Measurements from ENCODE around the gene RREB1. TPM values are rescaled to one million over a fixed set of nuclear protein-coding genes. Genes with fewer than 3 reads are reported as not detected.
"Not testable (repeated sequence)": the region's sequence is repeated elsewhere in the genome, so short reads cannot be mapped to it uniquely, and the experiment has no call there.

The RREB1 gene
- polyA plus RNA-seq, 2 donors = 13.0 to 19.7 TPM

DNA sequence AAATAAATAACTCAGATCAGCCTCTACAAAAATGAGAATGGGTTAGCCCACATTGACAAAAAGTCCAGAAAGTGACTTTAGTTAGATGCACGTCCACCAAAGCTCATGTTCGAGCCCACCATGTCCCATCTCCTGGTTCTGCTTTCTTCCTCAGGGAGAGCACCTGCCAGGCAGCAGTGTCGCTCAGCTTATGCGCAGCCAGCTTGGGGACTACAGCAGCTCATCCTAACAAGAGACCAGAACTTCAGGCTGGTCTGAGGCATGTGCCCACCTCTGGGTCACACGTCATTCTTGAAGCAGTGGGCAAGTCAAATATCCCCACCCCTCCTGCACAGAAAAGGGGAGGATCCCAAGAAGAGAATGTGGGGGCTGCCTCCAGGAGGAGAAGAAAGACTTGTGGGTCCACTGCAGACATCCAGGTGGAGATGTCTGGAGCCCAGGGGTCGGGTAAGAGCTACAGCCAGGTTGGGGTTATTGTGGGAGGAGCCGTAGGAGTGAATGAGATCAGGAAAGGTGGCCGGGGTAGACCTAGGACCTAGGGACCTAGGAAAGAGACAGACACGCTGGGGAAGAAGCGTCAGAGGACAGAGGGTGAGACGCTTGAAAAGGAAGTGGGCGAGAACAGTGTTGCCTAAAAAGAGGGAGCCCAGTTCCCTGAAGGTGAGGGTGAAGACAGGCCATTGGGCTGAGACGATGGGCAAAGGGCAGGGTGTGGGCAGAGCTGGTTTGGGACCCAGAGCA lies 152.7 kb downstream of the RREB1 start:
- no peaks in the 10 kb centered on the region for H3K9me3 ChIP-seq (ENCODE audit: control insufficient read depth in 2 of 2, insufficient read depth in 1 of 2, low read depth in 1 of 2, low read length in 1 of 2)
- WGBS, 2 donors = 59 to 62% methylated on average over 13 of the region's 13 CpGs
- H3K27ac ChIP-seq (ENCODE audit: low read depth in 2 of 2, low read length in 1 of 2) = peak overlapping the region; percentile 87 to 92
- peak overlapping the region; percentile 64 to 70 for H3K4me3 ChIP-seq (ENCODE audit: low read depth in 1 of 2, low read length in 2 of 2)
- no peaks in the 10 kb centered on the region for H3K27me3 ChIP-seq (ENCODE audit: control insufficient read depth in 1 of 2, insufficient read depth in 2 of 2, low read length in 2 of 2)
- H3K4me1 ChIP-seq (ENCODE audit: control insufficient read depth in 2 of 2, insufficient read depth in 2 of 2, low read length in 1 of 2) = peaks cover 0 to 13% of the 10 kb centered on the region in 2 donors
- H3K36me3 ChIP-seq (ENCODE audit: control insufficient read depth in 2 of 2, insufficient read depth in 2 of 2, low read length in 1 of 2) = no peaks in the 10 kb centered on the region

DNA sequence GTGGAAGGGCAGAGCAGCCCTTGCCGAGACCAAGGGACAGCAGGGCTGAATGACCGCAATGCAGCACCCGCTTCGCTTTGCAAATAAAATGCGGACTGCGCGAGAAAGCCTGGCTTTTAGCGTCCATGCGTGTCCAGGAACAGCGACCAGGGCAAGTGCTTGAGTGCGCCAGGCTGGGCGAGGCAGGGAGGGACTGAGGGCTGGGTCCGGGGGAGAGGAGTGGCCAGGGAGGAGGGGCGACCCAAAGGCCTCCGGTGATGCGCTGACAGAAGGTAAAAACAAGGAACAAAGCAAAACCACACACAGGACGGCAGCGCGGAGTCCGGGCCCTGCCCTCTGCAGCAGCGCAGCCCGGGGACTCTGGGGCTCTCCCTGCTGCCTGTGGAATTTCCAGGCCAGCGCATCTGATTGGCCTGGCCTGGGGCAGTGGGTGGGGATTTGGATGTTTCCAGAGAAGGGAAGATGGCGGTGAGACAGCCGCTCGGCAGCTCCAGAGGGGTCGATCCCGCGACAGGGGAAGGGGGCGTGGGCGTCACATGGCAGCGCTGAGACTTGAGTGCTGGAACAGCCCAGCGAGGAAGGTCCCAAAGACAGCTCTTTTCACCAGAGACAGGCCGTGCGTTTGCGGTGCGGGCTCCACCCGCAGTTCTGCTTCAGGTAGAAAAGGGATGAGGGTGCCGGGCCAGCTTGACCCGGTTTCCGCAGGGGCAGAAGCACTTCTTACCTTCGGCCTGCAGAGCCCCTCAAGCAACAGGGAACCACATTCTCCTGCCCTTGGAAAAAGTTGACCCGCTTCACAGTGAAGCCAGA lies 153.5 kb downstream of the RREB1 start:
- H3K4me3 ChIP-seq (ENCODE audit: low read depth in 1 of 2, low read length in 2 of 2) = peak overlapping the region; percentile 64 to 70
- no peaks in the 10 kb centered on the region for H3K27me3 ChIP-seq (ENCODE audit: control insufficient read depth in 1 of 2, insufficient read depth in 2 of 2, low read length in 2 of 2)
- H3K4me1 ChIP-seq (ENCODE audit: control insufficient read depth in 2 of 2, insufficient read depth in 2 of 2, low read length in 1 of 2) = peaks cover 1 to 13% of the 10 kb centered on the region in 2 donors
- no peaks in the 10 kb centered on the region for H3K36me3 ChIP-seq (ENCODE audit: control insufficient read depth in 2 of 2, insufficient read depth in 2 of 2, low read length in 1 of 2)
- H3K9me3 ChIP-seq (ENCODE audit: control insufficient read depth in 2 of 2, insufficient read depth in 1 of 2, low read depth in 1 of 2, low read length in 1 of 2) = peaks cover 0 to 2% of the 10 kb centered on the region in 2 donors
- 3% methylated on average over 43 of the region's 43 CpGs for WGBS, 2 donors
- H3K27ac ChIP-seq (ENCODE audit: low read depth in 2 of 2, low read length in 1 of 2) = peak overlapping the region; percentile 87 to 92

- Histone ChIP-seq H3K9me3 (ENCODE audit: control insufficient read depth in 2 of 2, insufficient read depth in 1 of 2, low read depth in 1 of 2, low read length in 1 of 2) (peaks cover 0 to 3% of the 10 kb centered on the region in 2 donors), H3K4me3 (ENCODE audit: low read depth in 1 of 2, low read length in 2 of 2) (peak overlapping the region; percentile 64 to 70), H3K36me3 (ENCODE audit: control insufficient read depth in 2 of 2, insufficient read depth in 2 of 2, low read length in 1 of 2) (no peaks in the 10 kb centered on the region), H3K27ac (ENCODE audit: low read depth in 2 of 2, low read length in 1 of 2) (peak overlapping the region; percentile 87 to 92), H3K4me1 (ENCODE audit: control insufficient read depth in 2 of 2, insufficient read depth in 2 of 2, low read length in 1 of 2) (peaks cover 2 to 14% of the 10 kb centered on the region in 2 donors), H3K27me3 (ENCODE audit: control insufficient read depth in 1 of 2, insufficient read depth in 2 of 2, low read length in 2 of 2) (no peaks in the 10 kb centered on the region)
- WGBS, 2 donors = 46 to 51% methylated on average over 13 of the region's 13 CpGs
These were observed 154.2 kb downstream of the RREB1 start for GRCh38 chr6:7261852-7262461.

GRCh38 chr6:7262746-7263518 lies 155.2 kb downstream of the RREB1 start:
- peaks cover 0 to 3% of the 10 kb centered on the region in 2 donors for H3K9me3 ChIP-seq (ENCODE audit: control insufficient read depth in 2 of 2, insufficient read depth in 1 of 2, low read depth in 1 of 2, low read length in 1 of 2)
- no peak overlapping the region for H3K27ac ChIP-seq (ENCODE audit: low read depth in 2 of 2, low read length in 1 of 2)
- H3K4me1 ChIP-seq (ENCODE audit: control insufficient read depth in 2 of 2, insufficient read depth in 2 of 2, low read length in 1 of 2) = peaks cover 5 to 17% of the 10 kb centered on the region in 2 donors
- no peaks in the 10 kb centered on the region for H3K36me3 ChIP-seq (ENCODE audit: control insufficient read depth in 2 of 2, insufficient read depth in 2 of 2, low read length in 1 of 2)
- no peaks in the 10 kb centered on the region for H3K27me3 ChIP-seq (ENCODE audit: control insufficient read depth in 1 of 2, insufficient read depth in 2 of 2, low read length in 2 of 2)
- 83 to 86% methylated on average over 16 of the region's 16 CpGs for WGBS, 2 donors
- H3K4me3 ChIP-seq (ENCODE audit: low read depth in 1 of 2, low read length in 2 of 2) = no peak overlapping the region

- not testable (repeated sequence) for H3K27me3 ChIP-seq (ENCODE audit: control insufficient read depth in 1 of 2, insufficient read depth in 2 of 2, low read length in 2 of 2); H3K27ac ChIP-seq (ENCODE audit: low read depth in 2 of 2, low read length in 1 of 2); H3K9me3 ChIP-seq (ENCODE audit: control insufficient read depth in 2 of 2, insufficient read depth in 1 of 2, low read depth in 1 of 2, low read length in 1 of 2); H3K4me3 ChIP-seq (ENCODE audit: low read depth in 1 of 2, low read length in 2 of 2); H3K36me3 ChIP-seq (ENCODE audit: control insufficient read depth in 2 of 2, insufficient read depth in 2 of 2, low read length in 1 of 2)
- 91 to 96% methylated on average over 9 of the region's 9 CpGs for WGBS, 2 donors
- H3K4me1 ChIP-seq (ENCODE audit: control insufficient read depth in 2 of 2, insufficient read depth in 2 of 2, low read length in 1 of 2) = peaks cover 5 to 22% of the 10 kb centered on the region in 2 donors
These were observed 155.7 kb downstream of the RREB1 start for GRCh38 chr6:7263519-7263805.

DNA sequence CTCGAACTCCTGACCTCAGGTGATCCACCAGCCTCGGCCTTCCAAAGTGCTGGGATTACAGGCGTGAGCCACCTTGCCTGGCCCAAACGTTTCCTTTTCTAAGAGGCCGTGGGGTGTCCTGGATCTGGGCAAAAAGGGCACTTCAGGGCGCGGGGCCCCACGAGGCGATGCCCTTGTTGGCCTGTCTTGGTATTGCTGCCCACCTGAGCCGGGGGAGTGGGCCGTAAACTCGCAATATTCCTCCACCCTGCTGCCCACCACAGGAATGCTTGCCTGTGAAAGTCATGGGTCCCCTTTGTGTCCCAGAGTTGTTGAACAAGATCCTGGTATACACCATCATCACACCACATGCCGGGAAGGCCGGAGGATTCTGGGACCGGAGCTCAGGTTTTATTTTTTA lies 156.3 kb downstream of the RREB1 start:
- WGBS, 2 donors = 93 to 94% methylated on average over 15 of the region's 15 CpGs

GRCh38 chr6:7264686-7265384 lies 157.1 kb downstream of the RREB1 start:
- Histone ChIP-seq H3K27me3 (ENCODE audit: control insufficient read depth in 1 of 2, insufficient read depth in 2 of 2, low read length in 2 of 2) (no peaks in the 10 kb centered on the region), H3K9me3 (ENCODE audit: control insufficient read depth in 2 of 2, insufficient read depth in 1 of 2, low read depth in 1 of 2, low read length in 1 of 2) (peaks cover 0 to 3% of the 10 kb centered on the region in 2 donors), H3K36me3 (ENCODE audit: control insufficient read depth in 2 of 2, insufficient read depth in 2 of 2, low read length in 1 of 2) (no peaks in the 10 kb centered on the region), H3K4me3 (ENCODE audit: low read depth in 1 of 2, low read length in 2 of 2) (no peak overlapping the region), H3K27ac (ENCODE audit: low read depth in 2 of 2, low read length in 1 of 2) (no peak overlapping the region), H3K4me1 (ENCODE audit: control insufficient read depth in 2 of 2, insufficient read depth in 2 of 2, low read length in 1 of 2) (peaks cover 5 to 24% of the 10 kb centered on the region in 2 donors)
- 87 to 92% methylated on average over 17 of the region's 17 CpGs for WGBS, 2 donors

More for the DNA sequence above, 156.3 kb downstream of the RREB1 start:
- H3K4me1 ChIP-seq (ENCODE audit: control insufficient read depth in 2 of 2, insufficient read depth in 2 of 2, low read length in 1 of 2) = peaks cover 5 to 24% of the 10 kb centered on the region in 2 donors
- H3K27ac ChIP-seq (ENCODE audit: low read depth in 2 of 2, low read length in 1 of 2) = no peak overlapping the region
- H3K36me3 ChIP-seq (ENCODE audit: control insufficient read depth in 2 of 2, insufficient read depth in 2 of 2, low read length in 1 of 2) = no peaks in the 10 kb centered on the region
- H3K4me3 ChIP-seq (ENCODE audit: low read depth in 1 of 2, low read length in 2 of 2) = no peak overlapping the region
- H3K9me3 ChIP-seq (ENCODE audit: control insufficient read depth in 2 of 2, insufficient read depth in 1 of 2, low read depth in 1 of 2, low read length in 1 of 2) = peaks cover 0 to 3% of the 10 kb centered on the region in 2 donors
- H3K27me3 ChIP-seq (ENCODE audit: control insufficient read depth in 1 of 2, insufficient read depth in 2 of 2, low read length in 2 of 2) = no peaks in the 10 kb centered on the region

GRCh38 chr6:7265385-7265726 lies 157.6 kb downstream of the RREB1 start:
- not testable (repeated sequence) for H3K27ac ChIP-seq (ENCODE audit: low read depth in 2 of 2, low read length in 1 of 2)
- WGBS, 2 donors = 95 to 97% methylated on average over 7 of the region's 7 CpGs

GRCh38 chr6:7267071-7267465 lies 159.3 kb downstream of the RREB1 start:
- whole genome bisulfite sequencing, 2 donors = 73 to 82% methylated on average over 8 of the region's 8 CpGs
- Histone ChIP-seq H3K4me3 (ENCODE audit: low read depth in 1 of 2, low read length in 2 of 2) (no peak overlapping the region), H3K27me3 (ENCODE audit: control insufficient read depth in 1 of 2, insufficient read depth in 2 of 2, low read length in 2 of 2) (no peaks in the 10 kb centered on the region), H3K9me3 (ENCODE audit: control insufficient read depth in 2 of 2, insufficient read depth in 1 of 2, low read depth in 1 of 2, low read length in 1 of 2) (peaks cover 0 to 3% of the 10 kb centered on the region in 2 donors), H3K4me1 (ENCODE audit: control insufficient read depth in 2 of 2, insufficient read depth in 2 of 2, low read length in 1 of 2) (peaks cover 5 to 12% of the 10 kb centered on the region in 2 donors), H3K36me3 (ENCODE audit: control insufficient read depth in 2 of 2, insufficient read depth in 2 of 2, low read length in 1 of 2) (no peaks in the 10 kb centered on the region), H3K27ac (ENCODE audit: low read depth in 2 of 2, low read length in 1 of 2) (peak overlapping the region in 1 of 2 donors; percentile 83)

More at GRCh38 chr6:7265385-7265726, 157.6 kb downstream of the RREB1 start:
- H3K27me3 ChIP-seq (ENCODE audit: control insufficient read depth in 1 of 2, insufficient read depth in 2 of 2, low read length in 2 of 2); H3K36me3 ChIP-seq (ENCODE audit: control insufficient read depth in 2 of 2, insufficient read depth in 2 of 2, low read length in 1 of 2); H3K9me3 ChIP-seq (ENCODE audit: control insufficient read depth in 2 of 2, insufficient read depth in 1 of 2, low read depth in 1 of 2, low read length in 1 of 2); H3K4me3 ChIP-seq (ENCODE audit: low read depth in 1 of 2, low read length in 2 of 2): not testable (repeated sequence)
- peaks cover 5 to 24% of the 10 kb centered on the region in 2 donors for H3K4me1 ChIP-seq (ENCODE audit: control insufficient read depth in 2 of 2, insufficient read depth in 2 of 2, low read length in 1 of 2)

Measured in esophagus (tissue), 2 donors.